HL-60 (cell line): Measurements from ENCODE around the gene GPR137B.

Source experiments
- DNase-seq, 2 experiments: peaks; one replicate each; pipeline ENCODE4 v3.0.0-alpha.2; 2010 to 2020; ENCODE audit warnings: low read depth in 1 of 2, low spot score in 1 of 2
- H3K27ac ChIP-seq: fragments of 250-450 bp; sonication (Bioruptor Pico); replicated peaks from 2 replicates; pipeline ENCODE4 v1.5.1; 2020; ENCODE audit warnings: mild to moderate bottlenecking, moderate library complexity
- H3K27me3 ChIP-seq: fragments of 250-450 bp; sonication (Bioruptor Pico); 2 replicates; pipeline ENCODE4 v1.5.1; 2021; ENCODE audit warnings: mild to moderate bottlenecking, moderate library complexity; ENCODE audit not compliant: insufficient read depth, poor library complexity, severe bottlenecking
- H3K4me3 ChIP-seq: replicated peaks from 2 replicates; pipeline ENCODE4 v1.5.1; 2011; ENCODE audit warnings: mild to moderate bottlenecking, control low read depth, low read length; ENCODE audit not compliant: insufficient read depth
- GABPA ChIP-seq: IDR thresholded peaks from 2 replicates; pipeline ENCODE4 v1.6.1; 2012; ENCODE audit warnings: low read depth
- POLR2AphosphoS5 ChIP-seq: IDR thresholded peaks from 2 replicates; pipeline ENCODE4 v1.6.1; 2012; ENCODE audit warnings: low read depth
- SPI1 ChIP-seq: IDR thresholded peaks from 2 replicates; pipeline ENCODE4 v1.6.1; 2012; ENCODE audit warnings: low read depth, mild to moderate bottlenecking, borderline replicate concordance
- TF ChIP-seq, protein P1 (sequence below): IDR thresholded peaks from one replicate; pipeline ENCODE4 v1.5.1; 2011; ENCODE audit warnings: low read length, control low read depth, inconsistent platforms; ENCODE audit not compliant: insufficient read depth
- TF ChIP-seq, protein P2 (sequence below): IDR thresholded peaks from 2 replicates; pipeline ENCODE4 v1.6.1; 2012; ENCODE audit warnings: low read depth; ENCODE audit not compliant: insufficient replicate concordance

GPR137B gene

DNA sequence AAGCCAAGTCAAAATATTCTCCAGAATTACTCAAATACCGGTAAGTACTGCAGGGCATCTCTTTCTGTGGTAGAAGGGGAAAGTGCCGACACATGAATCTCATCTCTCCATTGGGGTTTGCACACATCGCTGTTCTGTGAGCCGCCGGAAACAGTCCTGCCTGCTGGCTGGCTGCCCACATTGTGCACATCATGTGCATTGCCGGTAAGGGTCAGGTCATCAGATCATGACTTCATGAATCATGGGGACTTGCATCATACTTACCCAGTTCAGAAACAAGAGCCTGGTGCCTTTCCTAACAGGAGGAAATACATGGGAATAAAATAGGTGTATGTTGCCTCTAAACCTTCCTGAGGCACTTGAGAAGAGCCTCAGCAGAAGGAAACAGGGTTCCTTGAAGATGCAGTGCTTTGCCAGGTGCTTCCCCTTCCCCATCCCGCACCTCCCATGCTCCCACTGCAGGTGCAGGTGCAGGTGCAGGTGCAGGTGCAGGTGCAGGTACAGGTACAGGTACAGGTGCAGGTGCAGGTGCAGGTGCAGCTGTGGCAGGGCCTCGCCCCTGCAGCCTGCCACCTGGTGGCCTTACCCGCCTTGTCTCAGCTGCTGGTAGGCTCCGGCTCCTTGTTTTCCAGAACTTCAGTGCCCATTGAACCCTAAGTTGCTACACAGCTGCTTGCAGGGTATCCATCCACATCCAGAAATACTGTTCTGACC is 26.5 kb downstream of the GPR137B start:
- Histone ChIP-seq H3K4me3 (no peak overlapping the region), H3K27me3 (no peaks in the 10 kb centered on the region), H3K27ac (no peak overlapping the region)
- DNase-seq, result no peak
- TF ChIP-seq, protein P1, sequence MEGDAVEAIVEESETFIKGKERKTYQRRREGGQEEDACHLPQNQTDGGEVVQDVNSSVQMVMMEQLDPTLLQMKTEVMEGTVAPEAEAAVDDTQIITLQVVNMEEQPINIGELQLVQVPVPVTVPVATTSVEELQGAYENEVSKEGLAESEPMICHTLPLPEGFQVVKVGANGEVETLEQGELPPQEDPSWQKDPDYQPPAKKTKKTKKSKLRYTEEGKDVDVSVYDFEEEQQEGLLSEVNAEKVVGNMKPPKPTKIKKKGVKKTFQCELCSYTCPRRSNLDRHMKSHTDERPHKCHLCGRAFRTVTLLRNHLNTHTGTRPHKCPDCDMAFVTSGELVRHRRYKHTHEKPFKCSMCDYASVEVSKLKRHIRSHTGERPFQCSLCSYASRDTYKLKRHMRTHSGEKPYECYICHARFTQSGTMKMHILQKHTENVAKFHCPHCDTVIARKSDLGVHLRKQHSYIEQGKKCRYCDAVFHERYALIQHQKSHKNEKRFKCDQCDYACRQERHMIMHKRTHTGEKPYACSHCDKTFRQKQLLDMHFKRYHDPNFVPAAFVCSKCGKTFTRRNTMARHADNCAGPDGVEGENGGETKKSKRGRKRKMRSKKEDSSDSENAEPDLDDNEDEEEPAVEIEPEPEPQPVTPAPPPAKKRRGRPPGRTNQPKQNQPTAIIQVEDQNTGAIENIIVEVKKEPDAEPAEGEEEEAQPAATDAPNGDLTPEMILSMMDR, result no peak
- TF ChIP-seq POLR2AphosphoS5 (no peak), GABPA (no peak), SPI1 (no peak)
- TF ChIP-seq, protein P2, sequence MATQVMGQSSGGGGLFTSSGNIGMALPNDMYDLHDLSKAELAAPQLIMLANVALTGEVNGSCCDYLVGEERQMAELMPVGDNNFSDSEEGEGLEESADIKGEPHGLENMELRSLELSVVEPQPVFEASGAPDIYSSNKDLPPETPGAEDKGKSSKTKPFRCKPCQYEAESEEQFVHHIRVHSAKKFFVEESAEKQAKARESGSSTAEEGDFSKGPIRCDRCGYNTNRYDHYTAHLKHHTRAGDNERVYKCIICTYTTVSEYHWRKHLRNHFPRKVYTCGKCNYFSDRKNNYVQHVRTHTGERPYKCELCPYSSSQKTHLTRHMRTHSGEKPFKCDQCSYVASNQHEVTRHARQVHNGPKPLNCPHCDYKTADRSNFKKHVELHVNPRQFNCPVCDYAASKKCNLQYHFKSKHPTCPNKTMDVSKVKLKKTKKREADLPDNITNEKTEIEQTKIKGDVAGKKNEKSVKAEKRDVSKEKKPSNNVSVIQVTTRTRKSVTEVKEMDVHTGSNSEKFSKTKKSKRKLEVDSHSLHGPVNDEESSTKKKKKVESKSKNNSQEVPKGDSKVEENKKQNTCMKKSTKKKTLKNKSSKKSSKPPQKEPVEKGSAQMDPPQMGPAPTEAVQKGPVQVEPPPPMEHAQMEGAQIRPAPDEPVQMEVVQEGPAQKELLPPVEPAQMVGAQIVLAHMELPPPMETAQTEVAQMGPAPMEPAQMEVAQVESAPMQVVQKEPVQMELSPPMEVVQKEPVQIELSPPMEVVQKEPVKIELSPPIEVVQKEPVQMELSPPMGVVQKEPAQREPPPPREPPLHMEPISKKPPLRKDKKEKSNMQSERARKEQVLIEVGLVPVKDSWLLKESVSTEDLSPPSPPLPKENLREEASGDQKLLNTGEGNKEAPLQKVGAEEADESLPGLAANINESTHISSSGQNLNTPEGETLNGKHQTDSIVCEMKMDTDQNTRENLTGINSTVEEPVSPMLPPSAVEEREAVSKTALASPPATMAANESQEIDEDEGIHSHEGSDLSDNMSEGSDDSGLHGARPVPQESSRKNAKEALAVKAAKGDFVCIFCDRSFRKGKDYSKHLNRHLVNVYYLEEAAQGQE, result no peak

DNA sequence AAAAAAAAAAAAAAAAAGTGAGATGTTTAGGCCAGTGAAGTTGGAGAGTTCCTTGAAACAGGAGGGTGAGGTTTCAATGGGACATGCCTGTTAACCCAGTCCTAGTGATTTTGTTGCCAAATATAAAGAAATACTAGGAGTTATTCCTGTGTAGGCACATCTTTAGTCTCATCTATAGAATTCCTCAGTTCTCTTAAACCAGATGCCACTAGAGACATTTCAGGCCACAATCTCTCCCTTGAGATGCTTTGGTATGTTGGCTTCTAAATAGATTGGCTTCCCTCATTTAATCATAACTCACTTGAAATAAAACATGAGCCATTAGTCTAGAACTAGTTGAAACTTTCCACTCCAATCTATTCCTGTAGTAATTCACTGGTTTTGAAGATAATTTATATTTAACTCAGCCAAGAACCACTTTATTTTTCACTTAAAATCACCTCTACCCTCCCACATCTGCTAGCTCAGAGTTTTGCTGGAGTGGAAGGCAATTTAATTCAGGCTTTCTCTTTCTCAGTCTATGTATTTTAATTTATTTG is 29.8 kb downstream of the GPR137B start:
- Histone ChIP-seq H3K4me3 (no peak overlapping the region), H3K27me3 (no peaks in the 10 kb centered on the region), H3K27ac (no peak overlapping the region)
- TF ChIP-seq, protein P1, result no peak
- no peak for TF ChIP-seq SPI1
- TF ChIP-seq, protein P2, result no peak
- no peak for TF ChIP-seq POLR2AphosphoS5
- no peak for TF ChIP-seq GABPA
- no peak for DNase-seq

DNA sequence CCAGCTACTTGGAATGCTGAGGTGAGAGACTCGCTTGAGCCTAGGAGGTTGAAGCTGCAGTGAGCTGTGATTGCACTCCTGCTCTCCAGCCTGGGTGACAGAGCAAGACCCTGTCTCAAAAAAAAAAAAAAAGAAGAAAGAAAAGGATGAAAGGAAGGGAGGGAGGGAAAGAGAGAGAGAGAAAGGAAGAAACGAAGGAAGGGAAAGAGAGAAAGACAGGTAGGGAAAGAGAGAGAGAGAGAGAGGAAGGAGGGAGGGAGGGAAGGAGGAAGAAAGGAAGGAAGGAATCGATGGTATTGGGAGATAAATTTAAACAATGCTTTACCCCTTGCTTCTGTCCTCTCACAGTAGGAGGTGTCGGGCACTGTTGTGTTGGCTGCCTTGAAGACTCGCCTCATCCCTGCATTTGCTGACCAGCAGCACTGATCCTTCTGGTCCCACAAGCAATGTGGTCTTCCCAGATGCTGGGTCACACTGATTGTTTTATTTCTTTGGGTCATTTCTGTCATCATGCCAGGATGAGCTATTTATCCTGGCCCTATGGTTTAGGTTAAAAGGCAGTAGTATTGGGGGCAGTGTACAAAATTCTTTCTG is 30.9 kb downstream of the GPR137B start:
- no peaks in the 10 kb centered on the region for H3K27me3 ChIP-seq
- H3K27ac ChIP-seq, result no peak overlapping the region
- DNase-seq, result no peak
- H3K4me3 ChIP-seq, result no peak overlapping the region
- TF ChIP-seq GABPA (no peak), POLR2AphosphoS5 (no peak)
- TF ChIP-seq, protein P2, result no peak
- TF ChIP-seq, protein P1, result no peak
